DOHH2 (cell line): ENCODE data around the gene ZNF30.
"Not testable (repeated sequence)": the region's sequence is repeated elsewhere in the genome, so short reads cannot be mapped to it uniquely, and the experiment has no call there.

Source experiments
- H3F3A ChIP-seq: fragments of 200-600 bp; sonication (generic), shearing (Covaris generic); 2 replicates; pipeline ENCODE4 v1.6.0; 2016; ENCODE audit warnings: antibody characterized with exemption, mild to moderate bottlenecking; ENCODE audit not compliant: control insufficient read depth, insufficient read depth
- H3K27ac ChIP-seq: fragments of 200-600 bp; sonication (generic); 2 replicates; pipeline ENCODE4 v1.5.1; 2014; ENCODE audit warnings: low read depth, mild to moderate bottlenecking, low read length, moderate library complexity
- H3K27me3 ChIP-seq: fragments of 200-600 bp; sonication (generic); 2 replicates; pipeline ENCODE4 v1.6.1; 2014; ENCODE audit warnings: mild to moderate bottlenecking, low read length, mixed read lengths; ENCODE audit not compliant: control insufficient read depth
- H3K36me3 ChIP-seq: fragments of 200-600 bp; sonication (generic); 2 replicates; pipeline ENCODE4 v1.6.1; 2014; ENCODE audit warnings: mild to moderate bottlenecking, low read length, moderate library complexity, mixed read lengths; ENCODE audit not compliant: control insufficient read depth
- H3K4me1 ChIP-seq: fragments of 200-600 bp; sonication (generic); 2 replicates; pipeline ENCODE4 v1.6.1; 2014; ENCODE audit warnings: mild to moderate bottlenecking, low read length, mixed read lengths; ENCODE audit not compliant: control insufficient read depth
- H3K4me2 ChIP-seq: fragments of 200-600 bp; sonication (generic); 2 replicates; pipeline ENCODE4 v1.6.0; 2014; ENCODE audit warnings: mild to moderate bottlenecking, low read length, moderate library complexity
- H3K4me3 ChIP-seq: fragments of 200-600 bp; sonication (generic); 2 replicates; pipeline ENCODE4 v1.5.1; 2014; ENCODE audit warnings: mild to moderate bottlenecking, low read length, mixed read lengths
- H3K79me2 ChIP-seq: fragments of 200-600 bp; sonication (generic); 2 replicates; pipeline ENCODE4 v1.6.1; 2014; ENCODE audit warnings: mild to moderate bottlenecking, low read length, mixed read lengths; ENCODE audit not compliant: control insufficient read depth
- H3K9me2 ChIP-seq: fragments of 200-600 bp; sonication (generic); replicated peaks from 2 replicates; pipeline ENCODE4 v1.6.1; 2014; ENCODE audit warnings: mild to moderate bottlenecking, low read length, mixed read lengths; ENCODE audit not compliant: control insufficient read depth
- H3K9me3 ChIP-seq: fragments of 200-600 bp; sonication (generic); 2 replicates; pipeline ENCODE4 v1.6.1; 2014; ENCODE audit warnings: antibody characterized with exemption, low read length, mixed read lengths; ENCODE audit not compliant: control insufficient read depth, insufficient read depth
- H4K20me1 ChIP-seq: fragments of 200-600 bp; sonication (generic); 2 replicates; pipeline ENCODE4 v1.6.0; 2014; ENCODE audit warnings: low read depth, mild to moderate bottlenecking, antibody characterized with exemption, low read length, moderate library complexity; ENCODE audit not compliant: control insufficient read depth, insufficient read depth
- CTCF ChIP-seq: fragments of 200-600 bp; sonication (generic); IDR thresholded peaks from one replicate; pipeline ENCODE4 v1.5.1; 2014; ENCODE audit warnings: antibody characterized with exemption, mild to moderate bottlenecking, low read depth, low read length; ENCODE audit not compliant: poor library complexity, severe bottlenecking
- EZH2phosphoT487 ChIP-seq: fragments of 200-600 bp; sonication (generic); IDR thresholded peaks from 2 replicates; pipeline ENCODE4 v1.6.1; 2017; ENCODE audit warnings: borderline replicate concordance, mild to moderate bottlenecking, antibody characterized with exemption, low read length, moderate library complexity, mixed read lengths

Gene ZNF30

GRCh38 chr19:34967551-34967950, 40.8 kb downstream of the ZNF30 start:
- H3K9me3 ChIP-seq: peaks cover 26% of the 10 kb centered on the region
- TF ChIP-seq EZH2phosphoT487: no peak
- no peak for TF ChIP-seq CTCF
- no peaks in the 10 kb centered on the region for H3K36me3 ChIP-seq
- no peaks in the 10 kb centered on the region for H3K9me2 ChIP-seq
- no peak overlapping the region for H3K4me2 ChIP-seq
- no peak overlapping the region for H3K27ac ChIP-seq
- H3K27me3 ChIP-seq: no peaks in the 10 kb centered on the region
- no peaks in the 10 kb centered on the region for H4K20me1 ChIP-seq
- peaks cover 11% of the 10 kb centered on the region for H3K79me2 ChIP-seq
- no peak overlapping the region for H3K4me3 ChIP-seq
- no peaks in the 10 kb centered on the region for H3F3A ChIP-seq
- peaks cover 10% of the 10 kb centered on the region for H3K4me1 ChIP-seq

- no peak for TF ChIP-seq CTCF
- TF ChIP-seq EZH2phosphoT487: no peak
- no peaks in the 10 kb centered on the region for H3F3A ChIP-seq
- H3K9me2 ChIP-seq: no peaks in the 10 kb centered on the region
- no peaks in the 10 kb centered on the region for H3K36me3 ChIP-seq
- H3K79me2 ChIP-seq: no peaks in the 10 kb centered on the region
- peaks cover 26% of the 10 kb centered on the region for H3K9me3 ChIP-seq
- no peaks in the 10 kb centered on the region for H3K27me3 ChIP-seq
- no peak overlapping the region for H3K27ac ChIP-seq
- H3K4me2 ChIP-seq: no peak overlapping the region
- no peaks in the 10 kb centered on the region for H4K20me1 ChIP-seq
- H3K4me3 ChIP-seq: no peak overlapping the region
- peaks cover 10% of the 10 kb centered on the region; the same call in 1 of the 2 replicates for H3K4me1 ChIP-seq
Observed at GRCh38 chr19:34969721-34970120, 43.0 kb downstream of the ZNF30 start.

GRCh38 chr19:34970185-34970780, 43.6 kb downstream of the ZNF30 start:
- H3K36me3 ChIP-seq, H3K9me2 ChIP-seq, H4K20me1 ChIP-seq, H3F3A ChIP-seq, H3K79me2 ChIP-seq, H3K4me3 ChIP-seq, H3K27me3 ChIP-seq, H3K27ac ChIP-seq, H3K4me2 ChIP-seq: not testable (repeated sequence)
- Histone ChIP-seq H3K9me3 (peaks cover 26% of the 10 kb centered on the region), H3K4me1 (peaks cover 15% of the 10 kb centered on the region)

GRCh38 chr19:34972163-34972705, 45.5 kb downstream of the ZNF30 start:
- TF ChIP-seq CTCF (no peak), EZH2phosphoT487 (no peak)
- no peaks in the 10 kb centered on the region for H3K27me3 ChIP-seq
- peaks cover 15% of the 10 kb centered on the region for H3K4me1 ChIP-seq
- no peaks in the 10 kb centered on the region for H3K36me3 ChIP-seq
- H3F3A ChIP-seq: no peaks in the 10 kb centered on the region
- H3K9me2 ChIP-seq: no peaks in the 10 kb centered on the region
- H4K20me1 ChIP-seq: no peaks in the 10 kb centered on the region
- no peaks in the 10 kb centered on the region for H3K79me2 ChIP-seq
- H3K4me2 ChIP-seq: no peak overlapping the region
- H3K9me3 ChIP-seq: peaks cover 19% of the 10 kb centered on the region
- H3K4me3 ChIP-seq: no peak overlapping the region
- H3K27ac ChIP-seq: no peak overlapping the region
